Smooth muscle cell (in vitro differentiated cells): ENCODE results near the gene PPP3CA. TPM values are rescaled to one million over a fixed set of nuclear protein-coding genes. Genes with fewer than 3 reads are reported as not detected.

ENCODE experiments used
- DNase-seq: peaks from one replicate; lab custom pipeline; 2025; ENCODE audit not compliant: unreplicated experiment; lab: John Stamatoyannopoulos, UW
- H2AFZ ChIP-seq: fragments of 200-600 bp; sonication (generic); 2 replicates; pipeline ENCODE4 v1.6.0; 2016; ENCODE audit warnings: antibody characterized with exemption, low read depth, mild to moderate bottlenecking
- H3F3A ChIP-seq: fragments of 200-600 bp; sonication (generic); 2 replicates; pipeline ENCODE4 v1.6.0; 2017; ENCODE audit warnings: antibody characterized with exemption, low read depth
- H3K27ac ChIP-seq: fragments of 200-600 bp; sonication (generic); 2 replicates; pipeline ENCODE4 v1.5.1; 2016; ENCODE audit warnings: low read depth, mild to moderate bottlenecking
- H3K27me3 ChIP-seq: fragments of 200-600 bp; sonication (generic); 2 replicates; pipeline ENCODE4 v1.6.1; 2016; ENCODE audit warnings: low read depth, mild to moderate bottlenecking
- H3K36me3 ChIP-seq: fragments of 200-600 bp; sonication (generic); 2 replicates; pipeline ENCODE4 v1.5.1; 2016; ENCODE audit warnings: low read depth
- H3K4me1 ChIP-seq: fragments of 200-600 bp; sonication (generic); 2 replicates; pipeline ENCODE4 v1.5.1; 2016; ENCODE audit warnings: low read depth
- H3K4me2 ChIP-seq: fragments of 200-600 bp; sonication (generic); 2 replicates; pipeline ENCODE4 v1.6.0; 2016; ENCODE audit warnings: mild to moderate bottlenecking
- H3K4me3 ChIP-seq: fragments of 200-600 bp; sonication (generic); 2 replicates; pipeline ENCODE4 v1.5.1; 2016; ENCODE audit warnings: mild to moderate bottlenecking
- H3K79me2 ChIP-seq: fragments of 200-600 bp; sonication (generic); 2 replicates; pipeline ENCODE4 v1.6.0; 2016; ENCODE audit warnings: low read depth, mild to moderate bottlenecking
- H3K9ac ChIP-seq: fragments of 200-600 bp; sonication (generic); 2 replicates; pipeline ENCODE4 v1.6.0; 2016; ENCODE audit warnings: low read depth
- H3K9me3 ChIP-seq: fragments of 200-600 bp; sonication (generic); replicated peaks from 2 replicates; pipeline ENCODE4 v1.5.1; 2016; ENCODE audit warnings: low read depth
- H4K20me1 ChIP-seq: fragments of 200-600 bp; sonication (generic); 2 replicates; pipeline ENCODE4 v1.6.0; 2016; ENCODE audit warnings: low read depth
- CTCF ChIP-seq: fragments of 200-600 bp; sonication (generic); IDR thresholded peaks from 2 replicates; pipeline ENCODE4 v1.5.1; 2017; ENCODE audit warnings: borderline replicate concordance, mild to moderate bottlenecking, antibody characterized with exemption; ENCODE audit not compliant: insufficient read depth, poor library complexity, severe bottlenecking
- WGBS: methylation state at CpG from one replicate; pipeline ENCODE4 v1.1.7; 2016; ENCODE audit warnings: low lambda C conversion rate; 5-methylcytosine and 5-hydroxymethylcytosine counted together
- polyA plus RNA-seq: library from polyadenylated mRNA; unstranded; fragments of >200 nt; fragmentation: Nextera tagmentation; extraction: Ambion mirVana; gene quantifications from 2 replicates; pipeline ENCODE4 v1.2.1, GENCODE V29; 2016
- total RNA-seq: library from RNA; depleted of rRNA; stranded (reverse); fragments of >200 nt; gene quantifications from 2 replicates; pipeline ENCODE4 v1.2.3, GENCODE V29; 2014

The PPP3CA gene
- total and polyA plus RNA-seq, 2 experiments from 2014 or later, result 16.2 to 96.1 TPM

- peak overlapping the region; percentile 94 for H3K4me2 ChIP-seq
- 1% methylated on average over 52 of the region's 93 CpGs for WGBS
- H4K20me1 ChIP-seq, result peaks cover 45% of the 10 kb centered on the region
- H3K4me1 ChIP-seq, result peaks cover 26% of the 10 kb centered on the region
- peaks cover 52% of the 10 kb centered on the region for H3K79me2 ChIP-seq
- peak overlapping the region; percentile 64 for H3K27ac ChIP-seq
- no peak for TF ChIP-seq CTCF
- peak overlapping the region; percentile 78 for H3K9ac ChIP-seq
- H3K4me3 ChIP-seq, result peak overlapping the region; percentile 92
- H3F3A ChIP-seq, result peaks cover 5% of the 10 kb centered on the region
- H3K36me3 ChIP-seq, result no peaks in the 10 kb centered on the region
- H2AFZ ChIP-seq, result peak overlapping the region; percentile 88
- no peaks in the 10 kb centered on the region for H3K27me3 ChIP-seq
- peak; percentile 58 for DNase-seq
- no peaks in the 10 kb centered on the region for H3K9me3 ChIP-seq
Observed at GRCh38 chr4:101346351-101347266, 717 bp downstream of the PPP3CA start.

GRCh38 chr4:101345596-101346350, 1.6 kb downstream of the PPP3CA start:
- Histone ChIP-seq H3K4me1 (peaks cover 26% of the 10 kb centered on the region), H3K9ac (peak overlapping the region; percentile 78), H2AFZ (peak overlapping the region; percentile 36), H3K79me2 (peaks cover 60% of the 10 kb centered on the region), H3K4me3 (peak overlapping the region; percentile 92), H3F3A (peaks cover 5% of the 10 kb centered on the region), H3K4me2 (peak overlapping the region; percentile 94), H3K27ac (peak overlapping the region; percentile 64), H3K9me3 (no peaks in the 10 kb centered on the region), H3K27me3 (no peaks in the 10 kb centered on the region), H3K36me3 (no peaks in the 10 kb centered on the region), H4K20me1 (peaks cover 53% of the 10 kb centered on the region)
- no peak for TF ChIP-seq CTCF
- WGBS, result 2% methylated on average over 18 of the region's 45 CpGs
- DNase-seq, result peak; percentile 43

GRCh38 chr4:101345271-101345595, 2.1 kb downstream of the PPP3CA start:
- Histone ChIP-seq H3K27ac (peak overlapping the region; percentile 64), H3K4me2 (peak overlapping the region; percentile 94), H3K36me3 (no peaks in the 10 kb centered on the region), H3K9ac (peak overlapping the region; percentile 78), H3K4me3 (peak overlapping the region; percentile 92), H2AFZ (peak overlapping the region; percentile 36), H3K27me3 (no peaks in the 10 kb centered on the region), H4K20me1 (peaks cover 59% of the 10 kb centered on the region), H3F3A (peaks cover 5% of the 10 kb centered on the region), H3K79me2 (peaks cover 65% of the 10 kb centered on the region), H3K9me3 (no peaks in the 10 kb centered on the region), H3K4me1 (peaks cover 26% of the 10 kb centered on the region)
- WGBS, result 19% methylated on average over 3 of the region's 3 CpGs
- no peak for DNase-seq
- TF ChIP-seq CTCF, result no peak
